Ovary (tissue), 9 donors: Measurements from ENCODE around the gene ZCCHC3. TPM values are rescaled to one million over a fixed set of nuclear protein-coding genes. Genes with fewer than 3 reads are reported as not detected.

Experiments
- DNase-seq, 5 donors: peaks; one replicate each; pipeline ENCODE4 v3.0.0-alpha.2; 2019 to 2020
- H3K27ac ChIP-seq, 2 donors: fragments of 200-600 bp; one replicate each; pipeline versions ENCODE4 v1.5.1 to v1.8.0; 2019 to 2022
- H3K27me3 ChIP-seq: fragments of 200-600 bp; one replicate; pipeline ENCODE4 v1.8.0; 2022
- H3K36me3 ChIP-seq: fragments of 200-600 bp; sonication (generic); one replicate; pipeline ENCODE4 v1.5.1; 2019
- H3K4me1 ChIP-seq: one replicate; pipeline ENCODE4 v1.8.1; 2013; ENCODE audit warnings: mild to moderate bottlenecking, moderate library complexity; ENCODE audit not compliant: insufficient read depth
- H3K4me3 ChIP-seq: fragments of 200-600 bp; sonication (generic); one replicate; pipeline ENCODE4 v1.5.1; 2017
- H3K9me3 ChIP-seq, 2 donors: fragments of 200-600 bp in 1 of 2; sonication (generic) in 1 of 2; one replicate each; pipeline versions ENCODE4 v1.5.1 to v1.8.1; 2013 to 2019; ENCODE audit warnings: mild to moderate bottlenecking in 1 of 2, moderate library complexity in 1 of 2
- EP300 ChIP-seq: sonication (generic); formaldehyde crosslinking; IDR thresholded peaks from one replicate; pipeline ENCODE4 v1.6.1; 2017; ENCODE audit warnings: antibody characterized with exemption
- POLR2A ChIP-seq: fragments of 450-650 bp; IDR thresholded peaks from one replicate; pipeline ENCODE4 v1.6.1; 2017; ENCODE audit warnings: antibody characterized with exemption, mild to moderate bottlenecking, moderate library complexity
- WGBS, 3 donors: extraction: QIAGEN DNeasy Blood & Tissue Kit in 1 of 3; methylation state at CpG; one replicate each; pipeline versions ENCODE4 v1.1.5 to v1.1.7; 2013 to 2017; 5-methylcytosine and 5-hydroxymethylcytosine counted together
- intact Hi-C, 4 donors: fragments of 100-400 bp; cut with DNase I; formaldehyde crosslinking; loops; one replicate each; pipeline versions ENCODE4 v1.11.0 to v1.15.1; 2022 to 2023
- polyA plus RNA-seq, 2 donors: library from polyadenylated mRNA; stranded (reverse); fragments of 200-250 nt in 1 of 2; fragments of 350-450 nt in 1 of 2; fragmentation: Illumina TruSeq in 1 of 2; extraction: RNeasy Lipid Tissue Mini Kit (QIAGEN cat#74804) in 1 of 2; gene quantifications; one replicate each; pipeline ENCODE4 v1.2.3, GENCODE V29; 2013 to 2014
- total RNA-seq, 7 donors: library from RNA; depleted of rRNA in 2 of 7; stranded (reverse); fragments of >200 nt in 2 of 7; fragmentation: NEBNext Ultra II Directional in 3 of 7; extraction: Animal tissue kit (Norgen Biotek cat#: 25700) in 3 of 7; gene quantifications; one replicate each; pipeline versions ENCODE4 v1.1.0 to v1.2.4, GENCODE V29; 2016 to 2023
- TF ChIP-seq, protein P1 (sequence below), 3 donors: fragments of 450-650 bp in 2 of 3; fragments of 200-600 bp in 1 of 3; IDR thresholded peaks; one replicate each; pipeline versions ENCODE4 v1.5.1 to v1.8.0; 2016 to 2022; ENCODE audit warnings: antibody characterized with exemption in 3 of 3, mild to moderate bottlenecking in 1 of 3
- donor health status: DM: no; HTN: no; CAD: no; lungs with moderate emphysema.
- donor health status: DM: no; HTN: no; CAD: no.
- donor health status: Bipolar disorder and iron deficiency.
- donor health status: DM: yes; HTN: yes; CAD: no.
- donor health status: DM: no; HTN: no; CAD: no.
- donor health status: DM: yes; HTN: yes; CAD: no.

The ZCCHC3 gene
- total and polyA plus RNA-seq, 9 donors = 13.6 to 28.1 (median 23.1) TPM

DNA sequence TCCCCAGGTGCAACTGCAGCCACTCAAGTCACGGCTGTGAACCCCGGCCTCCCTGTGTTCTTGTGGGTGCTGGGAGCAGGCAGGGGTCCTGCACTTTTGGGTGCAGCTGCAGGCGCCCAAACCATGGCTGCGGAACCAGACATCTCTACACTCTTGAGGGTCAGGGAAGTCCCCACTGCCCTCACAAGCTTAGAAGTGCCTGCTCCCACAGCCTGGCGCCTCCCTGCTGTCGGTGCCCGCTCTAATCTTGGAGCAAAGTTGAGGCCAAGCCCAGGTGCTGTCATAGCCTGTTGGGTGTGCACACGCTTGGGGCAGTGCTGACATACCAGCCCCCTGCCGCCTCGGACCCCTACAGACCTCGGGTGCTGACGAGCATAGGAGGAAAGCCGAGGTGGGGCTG lies 33.7 kb upstream of the ZCCHC3 start:
- TF ChIP-seq, protein P1, sequence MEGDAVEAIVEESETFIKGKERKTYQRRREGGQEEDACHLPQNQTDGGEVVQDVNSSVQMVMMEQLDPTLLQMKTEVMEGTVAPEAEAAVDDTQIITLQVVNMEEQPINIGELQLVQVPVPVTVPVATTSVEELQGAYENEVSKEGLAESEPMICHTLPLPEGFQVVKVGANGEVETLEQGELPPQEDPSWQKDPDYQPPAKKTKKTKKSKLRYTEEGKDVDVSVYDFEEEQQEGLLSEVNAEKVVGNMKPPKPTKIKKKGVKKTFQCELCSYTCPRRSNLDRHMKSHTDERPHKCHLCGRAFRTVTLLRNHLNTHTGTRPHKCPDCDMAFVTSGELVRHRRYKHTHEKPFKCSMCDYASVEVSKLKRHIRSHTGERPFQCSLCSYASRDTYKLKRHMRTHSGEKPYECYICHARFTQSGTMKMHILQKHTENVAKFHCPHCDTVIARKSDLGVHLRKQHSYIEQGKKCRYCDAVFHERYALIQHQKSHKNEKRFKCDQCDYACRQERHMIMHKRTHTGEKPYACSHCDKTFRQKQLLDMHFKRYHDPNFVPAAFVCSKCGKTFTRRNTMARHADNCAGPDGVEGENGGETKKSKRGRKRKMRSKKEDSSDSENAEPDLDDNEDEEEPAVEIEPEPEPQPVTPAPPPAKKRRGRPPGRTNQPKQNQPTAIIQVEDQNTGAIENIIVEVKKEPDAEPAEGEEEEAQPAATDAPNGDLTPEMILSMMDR (IDR thresholded peaks at IDR 0.05) = no peak
- no peak for TF ChIP-seq EP300
- no peak for TF ChIP-seq POLR2A
- DNase-seq = no peak
- H3K27ac ChIP-seq = no peak overlapping the region
- intact Hi-C loops = loop anchor here in 1 of 4 donors (10.0 kb wide), 1 partner anchor 71 kb away; no protein-coding TSS in a partner anchor
- no peaks in the 10 kb centered on the region for H3K4me1 ChIP-seq
- WGBS, 3 donors = 79 to 81% (median 80%) methylated on average over 13 of the region's 13 CpGs
- no peaks in the 10 kb centered on the region for H3K27me3 ChIP-seq
- no peaks in the 10 kb centered on the region for H3K9me3 ChIP-seq
- no peaks in the 10 kb centered on the region for H3K36me3 ChIP-seq
- no peak overlapping the region for H3K4me3 ChIP-seq

DNA sequence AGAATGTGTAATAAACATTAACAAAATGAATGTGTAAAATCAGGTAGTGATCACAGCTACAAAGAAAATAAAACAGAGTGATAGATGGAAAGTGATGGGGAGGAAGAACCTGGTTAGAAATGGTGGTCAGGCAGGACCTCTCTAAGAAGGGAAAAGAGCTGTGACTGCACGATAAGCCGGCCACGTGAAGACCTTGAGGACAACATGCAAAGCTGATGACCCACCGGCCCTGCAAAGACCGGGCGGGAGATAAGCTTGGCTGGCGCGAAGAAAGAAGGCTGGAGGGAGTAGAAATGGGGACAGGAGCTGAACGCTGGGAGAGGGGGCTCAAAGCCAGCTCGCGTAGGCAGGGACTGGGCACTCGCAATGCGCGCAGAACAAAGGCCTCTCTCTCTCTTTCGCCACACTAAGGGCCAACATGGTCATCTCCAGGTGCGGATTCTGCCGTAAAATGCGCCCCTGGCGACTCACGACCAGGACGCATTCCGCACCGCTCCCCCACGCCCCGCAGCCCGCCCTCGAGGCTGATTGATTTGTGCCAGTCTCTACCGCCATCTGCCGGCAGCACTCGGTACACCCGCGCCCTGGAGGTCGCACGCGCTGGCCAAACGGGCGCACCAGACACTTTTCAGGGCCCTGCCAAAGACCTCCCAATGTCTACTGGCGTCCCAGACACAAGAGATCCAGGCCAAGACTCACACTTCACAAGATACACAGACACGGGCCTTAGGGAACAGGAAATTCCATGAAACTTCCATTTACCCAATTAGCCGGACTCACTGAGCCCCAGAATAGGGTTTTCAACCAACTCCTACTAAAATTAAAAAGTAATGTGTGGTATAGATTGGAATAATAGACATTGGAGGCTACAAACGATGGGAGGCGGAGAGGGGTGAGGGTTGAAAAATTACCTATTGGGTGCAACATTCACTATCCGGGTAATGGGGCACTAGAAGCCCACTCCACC lies 30.5 kb upstream of the ZCCHC3 start:
- intact Hi-C loops = loop anchor here in 1 of 4 donors (10.0 kb wide), 1 partner anchor 68 kb away; no protein-coding TSS in a partner anchor
- no peaks in the 10 kb centered on the region for H3K36me3 ChIP-seq
- no peaks in the 10 kb centered on the region for H3K27me3 ChIP-seq
- no peaks in the 10 kb centered on the region for H3K4me1 ChIP-seq
- WGBS, 3 donors = 6 to 8% (median 7%) methylated on average over 43 of the region's 43 CpGs
- no peaks in the 10 kb centered on the region for H3K9me3 ChIP-seq
- TF ChIP-seq POLR2A = no peak
- TF ChIP-seq, protein P1 (IDR thresholded peaks at IDR 0.05) = peak; percentile 83 to 88 (median 84)
- peak overlapping the region; percentile 37 for H3K4me3 ChIP-seq
- H3K27ac ChIP-seq = no peak overlapping the region
- peak; percentile 81 to 92 (median 88) for DNase-seq

DNA sequence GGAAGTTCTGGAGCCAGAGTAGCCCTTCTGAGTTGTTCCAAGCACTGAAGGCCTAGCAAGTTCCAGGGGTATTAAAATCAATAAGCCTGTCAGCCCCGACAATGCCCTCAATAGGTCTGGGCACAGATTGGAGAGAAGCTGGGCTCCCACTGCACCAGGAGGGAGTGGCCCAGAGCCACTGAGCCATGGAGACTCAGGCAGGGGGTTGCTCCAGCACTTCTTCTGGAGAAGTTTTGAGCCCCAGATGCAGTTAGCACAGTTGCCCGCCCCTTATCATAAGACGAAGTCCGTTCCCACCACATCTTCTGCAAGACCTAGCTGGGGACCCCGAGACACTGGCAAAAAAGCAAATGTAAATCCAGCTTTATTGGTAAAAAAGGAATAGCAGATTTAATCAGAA lies 26.9 kb upstream of the ZCCHC3 start:
- H3K27me3 ChIP-seq = no peaks in the 10 kb centered on the region
- DNase-seq = no peak
- no peaks in the 10 kb centered on the region for H3K9me3 ChIP-seq
- H3K4me1 ChIP-seq = no peaks in the 10 kb centered on the region
- WGBS, 3 donors = 84 to 87% (median 86%) methylated on average over 5 of the region's 5 CpGs
- no peak overlapping the region for H3K27ac ChIP-seq
- intact Hi-C loops = no loop called here
- TF ChIP-seq, protein P1 (IDR thresholded peaks at IDR 0.05) = no peak
- TF ChIP-seq EP300 (no peak), POLR2A (no peak)
- H3K36me3 ChIP-seq = no peaks in the 10 kb centered on the region
- H3K4me3 ChIP-seq = no peak overlapping the region

DNA sequence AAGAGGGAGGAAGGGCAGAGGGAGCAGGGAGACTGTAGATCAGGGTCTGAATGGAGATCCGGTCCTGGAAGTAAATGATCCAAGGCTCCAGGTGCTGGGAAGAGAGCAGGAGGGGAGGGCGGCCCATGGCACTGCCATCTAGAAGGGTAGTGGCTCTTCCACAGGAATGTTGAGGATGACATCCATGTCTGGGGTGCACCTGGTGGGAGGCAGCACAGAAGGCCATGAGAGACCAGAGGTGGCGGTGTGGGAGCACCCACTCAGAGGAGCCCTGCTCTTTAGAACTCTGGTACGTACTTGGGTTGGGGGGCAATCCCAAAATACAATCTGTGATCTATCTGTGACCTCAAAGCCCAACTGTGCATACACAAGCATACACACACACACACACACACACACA lies 26.3 kb upstream of the ZCCHC3 start:
- H3K27ac ChIP-seq = no peak overlapping the region
- H3K36me3 ChIP-seq = no peaks in the 10 kb centered on the region
- intact Hi-C loops = no loop called here
- no peaks in the 10 kb centered on the region for H3K4me1 ChIP-seq
- TF ChIP-seq, protein P1 (IDR thresholded peaks at IDR 0.05) = no peak
- TF ChIP-seq EP300 (no peak), POLR2A (no peak)
- DNase-seq = no peak
- no peaks in the 10 kb centered on the region for H3K9me3 ChIP-seq
- no peak overlapping the region for H3K4me3 ChIP-seq
- WGBS, 3 donors = 82 to 89% (median 84%) methylated on average over 4 of the region's 4 CpGs
- H3K27me3 ChIP-seq = no peaks in the 10 kb centered on the region
